ENCODE measurements around the gene CFAP251.
"Not testable (repeated sequence)": the region's sequence is repeated elsewhere in the genome, so short reads cannot be mapped to it uniquely, and the experiment has no call there.

DNA sequence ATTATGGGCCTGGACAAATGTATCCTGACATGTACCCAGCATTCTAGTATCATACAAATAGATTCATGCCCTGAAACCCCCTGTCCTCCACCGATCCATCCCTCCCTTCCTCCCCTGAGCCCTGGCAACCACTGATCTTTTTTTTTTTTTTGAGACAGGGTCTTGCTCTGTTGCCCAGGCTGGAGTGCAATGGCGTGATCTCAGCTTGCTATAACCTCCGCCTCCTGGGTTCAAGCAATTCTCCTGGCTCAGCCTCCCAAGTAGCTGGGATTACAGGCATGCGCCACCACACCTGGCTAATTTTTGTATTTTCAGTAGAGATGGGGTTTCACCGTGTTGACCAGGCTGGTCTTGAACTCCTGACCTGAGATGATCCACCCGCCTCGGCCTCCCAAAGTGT, 11.2 kb downstream of the CFAP251 start:
- TF ChIP-seq RAD21 (conservative IDR thresholded peaks at IDR 0.05 in 1 of 2, IDR thresholded peaks at IDR 0.05 in 1 of 2); ZSCAN20 (CRISPR knock-in tag; IDR thresholded peaks at IDR 0.05); MAX (IDR thresholded peaks at IDR 0.05); POLR2A (IDR thresholded peaks at IDR 0.05; ENCODE audit: low read length): not testable (repeated sequence)

Data from A549 (cell line).